ENCODE results near the gene ABLIM1.

ABLIM1 gene

GRCh38 chr10:114575417-114576131 lies 82.5 kb downstream of the ABLIM1 start:
- DNase-seq: no peak

- DNase-seq: no peak
Observed at GRCh38 chr10:114573330-114574045, 84.6 kb downstream of the ABLIM1 start.

GRCh38 chr10:114571316-114571999 lies 86.6 kb downstream of the ABLIM1 start:
- no peak for DNase-seq

GRCh38 chr10:114566064-114566463 lies 92.0 kb downstream of the ABLIM1 start:
- DNase-seq: no peak

- DNase-seq: no peak
Observed at GRCh38 chr10:114565066-114565465, 93.0 kb downstream of the ABLIM1 start.

GRCh38 chr10:114561008-114561523 lies 97.0 kb downstream of the ABLIM1 start:
- no peak for DNase-seq

GRCh38 chr10:114560144-114560543 lies 97.9 kb downstream of the ABLIM1 start:
- no peak for DNase-seq

GRCh38 chr10:114559636-114560035 lies 98.4 kb downstream of the ABLIM1 start:
- no peak for DNase-seq

- DNase-seq: no peak
Observed at GRCh38 chr10:114557854-114558253, 100.2 kb downstream of the ABLIM1 start.

GRCh38 chr10:114556236-114557122 lies 101.6 kb downstream of the ABLIM1 start:
- DNase-seq: no peak

GRCh38 chr10:114553436-114553835 lies 104.6 kb downstream of the ABLIM1 start:
- no peak for DNase-seq

GRCh38 chr10:114552050-114552449 lies 106.0 kb downstream of the ABLIM1 start:
- no peak for DNase-seq

- DNase-seq: peak; percentile 35
Observed at GRCh38 chr10:114551636-114551972, 106.5 kb downstream of the ABLIM1 start.

GRCh38 chr10:114550756-114551635 lies 107.1 kb downstream of the ABLIM1 start:
- no peak for DNase-seq

GRCh38 chr10:114548662-114549061 lies 109.4 kb downstream of the ABLIM1 start:
- no peak for DNase-seq

- DNase-seq: no peak
Observed at GRCh38 chr10:114547514-114547913, 110.6 kb downstream of the ABLIM1 start.

GRCh38 chr10:114547056-114547455 lies 111.0 kb downstream of the ABLIM1 start:
- no peak for DNase-seq

- DNase-seq: no peak
Observed at GRCh38 chr10:114545819-114546218, 112.3 kb downstream of the ABLIM1 start.

- DNase-seq: no peak
Observed at GRCh38 chr10:114545071-114545470, 113.0 kb downstream of the ABLIM1 start.

GRCh38 chr10:114544045-114544659 lies 113.9 kb downstream of the ABLIM1 start:
- DNase-seq: no peak

- DNase-seq: no peak
Observed at GRCh38 chr10:114543456-114543855, 114.6 kb downstream of the ABLIM1 start.

Measured in NCI-H1436 treated with DMSO at 0.1 percent for 48 hours (cell line).